Stomach smooth muscle (tissue), 2 donors: ENCODE data around the gene TMEM135.

ENCODE experiments used
- H3K27ac ChIP-seq: one replicate; pipeline ENCODE4 v1.7.0; 2013; ENCODE audit warnings: mild to moderate bottlenecking, low read length, inconsistent platforms
- H3K27me3 ChIP-seq, 2 donors: one replicate each; pipeline ENCODE4 v1.7.0; 2013; ENCODE audit warnings: low read length in 2 of 2; ENCODE audit not compliant: insufficient read depth in 2 of 2, control insufficient read depth in 1 of 2
- H3K36me3 ChIP-seq, 2 donors: one replicate each; pipeline ENCODE4 v1.7.0; 2013; ENCODE audit warnings: low read length in 2 of 2; ENCODE audit not compliant: control insufficient read depth in 2 of 2, insufficient read depth in 2 of 2
- H3K4me1 ChIP-seq: one replicate; pipeline ENCODE4 v1.7.0; 2013; ENCODE audit warnings: low read length; ENCODE audit not compliant: control insufficient read depth, insufficient read depth
- H3K4me3 ChIP-seq, 2 donors: one replicate each; pipeline ENCODE4 v1.7.0; 2013; ENCODE audit warnings: low read length in 2 of 2
- H3K9ac ChIP-seq, 2 donors: one replicate each; pipeline ENCODE4 v1.7.0; 2013; ENCODE audit warnings: low read length in 2 of 2, mild to moderate bottlenecking in 1 of 2
- H3K9me3 ChIP-seq, 2 donors: one replicate each; pipeline ENCODE4 v1.7.0; 2013; ENCODE audit warnings: low read length in 2 of 2; ENCODE audit not compliant: control insufficient read depth in 2 of 2
- donor health status: healthy.
- donor health status: Pancreatic carcinoma.

Gene TMEM135

GRCh38 chr11:87299041-87299481 is 261.3 kb downstream of the TMEM135 start:
- Histone ChIP-seq H3K27me3 (no peaks in the 10 kb centered on the region), H3K9ac (no peak overlapping the region), H3K4me3 (no peak overlapping the region), H3K27ac (no peak overlapping the region), H3K9me3 (no peaks in the 10 kb centered on the region), H3K36me3 (no peaks in the 10 kb centered on the region), H3K4me1 (no peaks in the 10 kb centered on the region)

GRCh38 chr11:87300640-87301380 is 263.1 kb downstream of the TMEM135 start:
- Histone ChIP-seq H3K9me3 (no peaks in the 10 kb centered on the region), H3K27me3 (no peaks in the 10 kb centered on the region), H3K27ac (no peak overlapping the region), H3K4me3 (no peak overlapping the region), H3K4me1 (no peaks in the 10 kb centered on the region), H3K9ac (no peak overlapping the region), H3K36me3 (no peaks in the 10 kb centered on the region)

- Histone ChIP-seq H3K36me3 (no peaks in the 10 kb centered on the region), H3K27me3 (no peaks in the 10 kb centered on the region), H3K4me3 (no peak overlapping the region), H3K9me3 (no peaks in the 10 kb centered on the region), H3K9ac (no peak overlapping the region), H3K4me1 (no peaks in the 10 kb centered on the region), H3K27ac (no peak overlapping the region)
Measured at GRCh38 chr11:87301785-87302540, 264.2 kb downstream of the TMEM135 start.

- Histone ChIP-seq H3K36me3 (no peaks in the 10 kb centered on the region), H3K27ac (no peak overlapping the region), H3K9me3 (no peaks in the 10 kb centered on the region), H3K9ac (no peak overlapping the region), H3K4me3 (no peak overlapping the region), H3K27me3 (no peaks in the 10 kb centered on the region), H3K4me1 (no peaks in the 10 kb centered on the region)
Measured at GRCh38 chr11:87304412-87304811, 266.7 kb downstream of the TMEM135 start.

GRCh38 chr11:87306262-87306851 is 268.6 kb downstream of the TMEM135 start:
- Histone ChIP-seq H3K36me3 (no peaks in the 10 kb centered on the region), H3K9ac (no peak overlapping the region), H3K27me3 (no peaks in the 10 kb centered on the region), H3K9me3 (no peaks in the 10 kb centered on the region), H3K27ac (no peak overlapping the region), H3K4me1 (no peaks in the 10 kb centered on the region), H3K4me3 (no peak overlapping the region)

GRCh38 chr11:87307101-87307500 is 269.4 kb downstream of the TMEM135 start:
- no peak overlapping the region for H3K9ac ChIP-seq
- H3K9me3 ChIP-seq = no peaks in the 10 kb centered on the region
- no peaks in the 10 kb centered on the region for H3K4me1 ChIP-seq
- no peak overlapping the region for H3K27ac ChIP-seq
- no peaks in the 10 kb centered on the region for H3K27me3 ChIP-seq
- no peak overlapping the region for H3K4me3 ChIP-seq
- no peaks in the 10 kb centered on the region for H3K36me3 ChIP-seq

GRCh38 chr11:87315229-87315628 is 277.5 kb downstream of the TMEM135 start:
- Histone ChIP-seq H3K27ac (no peak overlapping the region), H3K27me3 (no peaks in the 10 kb centered on the region), H3K36me3 (no peaks in the 10 kb centered on the region), H3K9me3 (no peaks in the 10 kb centered on the region), H3K4me3 (no peak overlapping the region), H3K9ac (no peak overlapping the region), H3K4me1 (no peaks in the 10 kb centered on the region)

- Histone ChIP-seq H3K4me3 (no peak overlapping the region), H3K4me1 (no peaks in the 10 kb centered on the region), H3K27me3 (no peaks in the 10 kb centered on the region), H3K9ac (no peak overlapping the region), H3K36me3 (no peaks in the 10 kb centered on the region), H3K27ac (no peak overlapping the region), H3K9me3 (no peaks in the 10 kb centered on the region)
Measured at GRCh38 chr11:87316491-87316890, 278.8 kb downstream of the TMEM135 start.

GRCh38 chr11:87317441-87317840 is 279.7 kb downstream of the TMEM135 start:
- H3K4me1 ChIP-seq = no peaks in the 10 kb centered on the region
- no peak overlapping the region for H3K9ac ChIP-seq
- H3K27ac ChIP-seq = no peak overlapping the region
- H3K27me3 ChIP-seq = no peaks in the 10 kb centered on the region
- H3K36me3 ChIP-seq = peaks cover 0 to 3% of the 10 kb centered on the region in 2 donors
- no peak overlapping the region for H3K4me3 ChIP-seq
- H3K9me3 ChIP-seq = no peaks in the 10 kb centered on the region

- no peaks in the 10 kb centered on the region for H3K9me3 ChIP-seq
- H3K4me1 ChIP-seq = no peaks in the 10 kb centered on the region
- no peaks in the 10 kb centered on the region for H3K27me3 ChIP-seq
- no peak overlapping the region for H3K4me3 ChIP-seq
- no peak overlapping the region for H3K9ac ChIP-seq
- H3K36me3 ChIP-seq = peaks cover 0 to 3% of the 10 kb centered on the region in 2 donors
- no peak overlapping the region for H3K27ac ChIP-seq
Measured at GRCh38 chr11:87320123-87320522, 282.4 kb downstream of the TMEM135 start.
